ENCODE measurements around the gene SUMF2.

DNA sequence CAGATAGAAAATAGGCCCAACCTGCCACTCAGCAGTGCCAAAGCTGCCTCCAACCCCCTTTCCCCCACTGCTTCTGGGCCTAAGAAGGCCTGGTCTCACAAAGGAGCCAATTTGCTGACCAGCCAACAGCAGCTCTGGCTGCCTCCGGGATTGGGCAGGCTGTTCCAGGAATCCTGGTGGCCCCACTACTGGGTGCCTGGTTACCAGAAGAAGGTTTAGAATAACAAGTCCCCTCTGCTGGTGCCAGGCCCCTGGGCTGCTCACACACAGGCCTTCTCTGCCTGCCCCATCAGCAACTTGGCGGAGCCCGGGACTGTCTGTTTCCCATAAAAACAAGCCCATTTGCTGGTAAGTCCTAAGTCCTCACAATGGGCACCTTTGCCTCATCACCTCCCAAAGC is 27.5 kb downstream of the SUMF2 start:
- no peak for TF ChIP-seq SUZ12 (IDR thresholded peaks at IDR 0.05; ENCODE audit: extremely low read depth, insufficient read depth, insufficient read length)
- TF ChIP-seq ZNF274 (IDR thresholded peaks at IDR 0.05; ENCODE audit: low read depth, low read length): no peak
